GM15510 (cell line): ENCODE measurements around the gene DACT2.

Experiments used
- POLR2A ChIP-seq: IDR thresholded peaks from 3 replicates; pipeline ENCODE4 v1.6.1; 2011; ENCODE audit warnings: borderline replicate concordance; ENCODE audit not compliant: insufficient read length; ENCODE audit errors: extremely low read depth

Gene DACT2

GRCh38 chr6:168284187-168284586, 35.4 kb downstream of the DACT2 start:
- TF ChIP-seq POLR2A: no peak

- no peak for TF ChIP-seq POLR2A
These were observed 35.9 kb downstream of the DACT2 start for GRCh38 chr6:168283686-168284025.

DNA sequence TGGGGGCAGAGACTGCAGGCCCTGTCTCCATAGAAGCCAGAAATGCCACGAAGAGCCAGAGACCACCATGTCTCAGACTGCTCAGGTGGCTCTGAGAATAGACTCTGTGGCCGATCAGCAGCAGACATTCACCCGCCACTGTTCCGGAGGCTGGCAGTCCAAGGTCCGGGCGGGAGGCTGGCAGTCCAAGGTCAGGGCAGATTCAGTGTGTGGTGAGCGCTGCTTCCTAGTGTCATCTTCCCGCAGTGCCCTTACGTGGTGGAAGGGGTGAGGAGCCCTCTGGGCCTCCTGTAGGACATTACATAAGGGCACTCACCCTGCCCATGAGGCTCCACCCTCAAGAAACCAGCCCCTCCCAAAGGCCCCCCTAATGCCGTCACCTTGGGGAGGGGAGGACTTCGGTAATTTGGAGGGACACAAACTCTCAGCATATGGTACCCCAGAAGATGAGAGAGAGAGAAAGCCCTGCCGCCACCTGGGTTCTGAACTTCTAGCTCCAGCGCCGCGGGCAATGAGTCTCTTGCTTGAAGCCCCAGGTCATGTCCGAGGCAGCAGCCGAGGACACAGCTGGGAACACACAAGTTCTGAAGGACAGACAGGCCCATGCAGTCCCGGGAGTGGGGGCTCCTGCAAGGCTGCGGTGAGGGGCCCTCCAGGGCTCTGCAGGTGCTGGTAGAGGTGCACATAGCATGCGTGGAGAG, 36.4 kb downstream of the DACT2 start:
- TF ChIP-seq POLR2A: no peak

DNA sequence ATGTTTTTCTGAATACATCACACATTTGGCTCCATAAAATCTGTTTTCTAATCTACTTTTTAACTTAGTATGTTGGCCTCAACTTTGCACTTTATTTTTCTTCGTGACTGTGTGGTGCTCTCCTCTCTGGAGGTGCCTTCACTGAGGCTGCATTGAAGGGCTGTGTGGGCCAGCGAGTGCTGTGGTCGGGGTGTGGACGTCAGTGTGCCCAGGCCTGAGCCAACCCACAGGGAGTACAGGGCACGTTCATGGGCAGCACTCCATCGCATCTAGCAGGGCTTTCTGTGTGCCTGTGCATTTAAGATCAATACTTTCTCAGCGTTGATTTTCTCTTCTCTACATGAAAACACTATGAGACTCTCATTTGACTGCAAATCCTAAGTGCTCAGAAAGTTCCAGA, 37.8 kb downstream of the DACT2 start:
- no peak for TF ChIP-seq POLR2A

- TF ChIP-seq POLR2A: no peak
These were observed 38.7 kb downstream of the DACT2 start for GRCh38 chr6:168280899-168281245.

DNA sequence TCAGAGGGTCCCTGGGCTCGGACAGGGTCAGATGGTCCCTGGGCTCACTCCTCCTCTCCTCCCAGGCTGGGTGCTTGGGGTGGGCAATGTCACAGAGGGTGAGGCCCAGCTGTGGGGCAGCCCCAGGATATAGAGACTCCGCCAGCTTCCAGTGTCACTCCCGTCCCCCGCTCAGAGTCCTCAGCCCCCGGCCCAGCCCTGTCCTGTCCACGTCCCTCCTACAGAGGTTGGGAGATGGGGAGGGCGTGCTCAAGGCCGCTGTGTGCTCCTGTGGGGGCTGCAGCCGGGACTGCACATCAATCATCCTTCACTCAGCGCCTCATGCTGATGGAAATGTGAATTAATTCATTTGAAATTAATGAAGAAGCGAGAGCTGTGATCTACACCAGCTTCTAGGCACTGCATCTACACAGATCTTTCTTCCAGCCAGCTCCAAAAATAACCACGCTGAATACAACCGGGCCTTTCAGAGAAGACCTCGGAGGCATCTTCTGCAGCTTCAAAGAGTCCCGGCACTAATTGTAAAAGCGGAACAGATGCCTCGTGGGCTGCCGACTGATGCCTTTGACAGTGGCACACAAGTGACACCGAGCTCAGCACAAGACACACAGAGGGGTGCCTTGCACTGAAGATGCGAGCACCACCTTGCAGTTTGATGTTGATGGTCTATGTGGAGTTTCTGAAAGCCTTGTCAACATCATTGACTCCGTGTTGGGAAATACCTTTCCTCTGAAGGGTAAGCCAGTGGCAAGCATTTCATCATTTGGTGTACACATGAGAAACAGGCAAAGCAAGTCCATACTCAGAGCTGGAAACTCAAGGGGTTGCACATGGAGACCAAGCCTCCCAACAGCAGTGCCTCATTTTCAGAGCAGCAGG, 39.3 kb downstream of the DACT2 start:
- no peak for TF ChIP-seq POLR2A

DNA sequence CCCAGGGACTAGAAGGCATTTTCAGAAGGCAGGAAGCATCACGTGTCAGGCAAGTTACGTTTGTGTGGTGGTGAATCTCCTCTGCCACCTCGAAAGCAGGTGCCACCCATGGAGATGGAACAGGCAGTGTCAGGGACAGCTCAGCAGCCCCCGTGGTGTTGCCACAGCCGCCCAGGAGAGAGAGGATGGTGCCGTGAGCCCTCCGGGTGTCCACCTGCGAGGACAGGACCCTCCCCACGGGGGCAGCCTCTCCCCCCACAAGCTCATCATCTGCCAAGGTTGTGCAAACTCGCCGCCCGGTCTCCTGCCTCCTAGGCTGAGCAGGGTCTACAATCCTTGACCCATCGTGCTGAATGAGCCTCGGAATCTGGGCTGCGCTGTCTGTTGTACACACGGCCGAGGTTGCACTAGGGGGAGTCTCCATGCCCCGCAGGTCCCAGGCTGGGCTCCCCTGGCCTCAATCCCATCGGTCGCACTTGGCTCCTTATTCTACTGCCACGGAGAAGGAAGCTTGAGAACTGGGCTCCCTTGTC, 40.1 kb downstream of the DACT2 start:
- TF ChIP-seq POLR2A: no peak

GRCh38 chr6:168278904-168279303, 40.7 kb downstream of the DACT2 start:
- TF ChIP-seq POLR2A: no peak

DNA sequence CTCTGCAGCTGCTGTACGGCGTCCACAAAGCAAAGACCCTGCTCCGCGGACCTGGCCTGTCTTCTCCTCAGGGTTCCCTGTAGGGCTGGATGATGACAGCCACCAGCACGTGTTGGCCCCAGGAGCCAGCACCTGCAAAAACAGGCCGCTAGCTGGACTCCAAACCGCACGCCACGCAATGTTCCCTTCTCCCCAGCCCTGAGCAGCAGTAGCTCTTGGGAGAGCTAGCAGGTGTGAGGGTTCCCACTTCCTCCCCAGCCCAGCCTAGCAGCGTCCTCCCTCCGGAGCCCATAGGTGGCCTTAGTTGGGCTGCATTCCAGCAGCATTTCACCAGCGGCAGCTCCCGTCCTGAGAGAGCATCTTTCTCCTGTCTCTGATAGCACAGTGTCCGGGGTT, 42.3 kb downstream of the DACT2 start:
- no peak for TF ChIP-seq POLR2A

DNA sequence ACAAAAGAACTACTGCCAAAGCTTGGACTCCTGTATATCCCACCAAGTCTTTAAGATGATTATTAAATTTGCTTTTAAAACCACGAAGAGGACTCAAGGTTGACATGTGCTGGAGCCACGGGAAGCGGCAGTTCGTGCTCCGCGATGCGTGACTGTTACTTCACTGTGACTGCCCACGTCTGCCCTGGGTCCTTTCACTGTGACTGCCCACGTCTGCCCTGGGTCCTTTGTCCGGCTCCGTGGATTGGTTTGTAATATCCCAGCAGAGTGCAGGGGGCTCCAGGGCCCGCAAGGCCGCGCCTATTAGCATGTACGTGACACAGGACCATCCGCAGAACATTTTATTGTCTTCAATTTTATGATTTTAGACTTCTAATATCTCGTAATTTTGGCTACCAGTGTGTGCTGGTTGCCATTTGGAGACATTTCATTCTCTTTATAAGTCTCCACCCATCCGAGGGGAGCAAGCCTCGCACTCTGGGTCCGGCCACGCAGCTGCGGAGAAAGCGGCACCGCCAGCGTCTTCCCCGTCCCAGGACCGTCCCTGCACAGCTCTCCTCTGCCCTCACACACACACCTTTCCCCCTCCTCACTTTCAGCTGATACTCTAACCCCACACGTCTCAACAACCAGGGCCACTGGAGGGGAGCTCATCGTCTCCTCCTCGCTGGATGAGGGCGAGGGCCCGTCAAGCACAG, 42.9 kb downstream of the DACT2 start:
- no peak for TF ChIP-seq POLR2A

DNA sequence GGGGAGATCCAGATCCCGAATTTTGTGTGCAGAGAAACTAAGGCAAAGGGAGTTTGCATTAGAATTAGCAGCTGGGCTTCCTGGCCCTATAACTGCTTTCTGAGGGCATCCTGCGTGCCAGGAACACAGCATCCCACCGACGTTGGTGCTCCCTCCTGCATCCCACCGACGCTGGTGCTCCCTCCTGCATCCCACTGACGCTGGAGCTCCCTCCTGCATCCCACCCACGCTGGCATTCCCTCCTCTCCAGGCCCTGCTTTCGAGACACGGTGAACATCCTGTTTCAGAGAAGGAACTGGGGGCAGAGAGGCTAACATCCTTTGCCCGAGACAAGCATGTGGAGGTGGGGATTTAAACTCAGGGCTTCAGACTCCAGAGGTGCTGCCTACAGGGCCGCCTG, 44.4 kb downstream of the DACT2 start:
- no peak for TF ChIP-seq POLR2A

DNA sequence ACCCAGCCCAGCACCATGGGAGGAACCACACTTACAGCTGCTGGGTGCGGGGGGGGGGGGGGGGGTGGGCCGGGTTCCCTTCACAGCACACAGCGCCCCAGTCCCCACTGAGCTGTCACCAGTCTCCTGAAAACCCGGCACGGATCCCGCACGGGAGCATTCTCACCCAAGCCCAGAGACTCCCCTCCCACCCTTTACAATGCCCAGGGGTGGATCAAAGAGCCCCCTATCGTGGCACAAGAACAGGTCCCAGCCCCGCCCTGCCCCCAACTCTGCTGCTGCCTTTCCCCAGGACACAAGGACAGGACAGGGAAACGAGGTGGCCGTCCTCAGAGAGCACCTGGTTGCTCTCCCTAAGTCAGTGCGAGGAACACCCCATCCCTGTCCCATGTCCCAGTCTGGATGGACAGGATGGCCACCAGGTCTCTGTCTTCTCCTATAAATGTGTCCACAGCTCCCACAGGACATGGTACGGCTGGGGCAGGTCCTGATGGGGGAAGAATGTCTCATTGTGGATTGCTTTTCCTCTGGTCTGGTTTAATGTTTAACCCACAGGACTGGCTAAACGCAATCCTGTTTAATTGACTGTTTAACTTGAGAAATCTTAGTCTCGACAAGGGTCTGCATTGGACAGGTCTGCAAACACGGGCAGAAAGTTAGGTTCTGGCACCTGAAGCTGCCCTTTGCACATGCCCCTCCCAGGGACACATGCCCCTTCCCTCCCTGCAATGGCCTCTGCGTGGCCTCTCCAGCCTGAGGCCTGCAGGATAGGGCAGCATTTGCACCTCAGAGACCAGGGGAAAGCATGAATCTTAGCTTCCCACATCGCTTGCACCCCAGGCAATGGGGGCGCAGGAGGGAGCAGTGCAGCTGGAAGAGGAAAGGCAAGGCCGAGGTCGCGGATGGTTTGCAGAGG, 45.3 kb downstream of the DACT2 start:
- no peak for TF ChIP-seq POLR2A

- TF ChIP-seq POLR2A: no peak
These were observed 46.0 kb downstream of the DACT2 start for GRCh38 chr6:168273441-168274036.
